ENCODE measurements around the gene CLGN. TPM values are rescaled to one million over a fixed set of nuclear protein-coding genes. Genes with fewer than 3 reads are reported as not detected.

The CLGN gene
- total and polyA plus RNA-seq, 2 of the 13 experiments (the other 11 are each of a cell fraction or from before 2014, with no cell fraction given) = 7.2 to 17.0 TPM

- FAIRE-seq (no peak), DNase-seq (ENCODE audit: low spot score) (no peak), ATAC-seq (no peak)
- Histone ChIP-seq H4K20me1 (ENCODE audit: insufficient read depth, low read length) (no peaks in the 10 kb centered on the region), H3K4me3 (replicated peaks in 1 of 3; ENCODE audit: insufficient read depth in 1 of 3, low read depth in 2 of 3, low read length in 3 of 3) (no peak overlapping the region), H3K9me3 (ENCODE audit: low read length) (no peaks in the 10 kb centered on the region), H3K36me3 (replicated peaks in 1 of 2; ENCODE audit: control insufficient read depth in 1 of 2, insufficient read depth in 2 of 2, low read length in 2 of 2) (peaks cover 0 to 6% of the 10 kb centered on the region in 2 experiments; a peak in 1 of 5 replicates), H3K9ac (ENCODE audit: insufficient read depth, low read depth, low read length) (no peak overlapping the region), H3K27ac (ENCODE audit: extremely low read length, insufficient read depth, low read length) (no peak overlapping the region), H3K79me2 (ENCODE audit: insufficient read depth, low read length) (no peaks in the 10 kb centered on the region), H2AFZ (ENCODE audit: low read length) (no peak overlapping the region), H3K4me1 (ENCODE audit: insufficient read depth, low read length) (no peaks in the 10 kb centered on the region), H3K27me3 (ENCODE audit: control insufficient read depth in 1 of 2, insufficient read depth in 2 of 2, low read length in 2 of 2) (no peaks in the 10 kb centered on the region), H3K4me2 (ENCODE audit: low read depth, low read length) (no peak overlapping the region)
- POLR2A ChIA-PET = no interaction called here
- TF ChIP-seq FLYWCH1 (CRISPR knock-in tag; IDR thresholded peaks at IDR 0.05) (no peak), MAFF (IDR thresholded peaks at IDR 0.05; ENCODE audit: low read depth, low read length) (peak; percentile 75), MAFK (conservative IDR thresholded peaks at IDR 0.05 in 1 of 2, IDR thresholded peaks at IDR 0.05 in 1 of 2; ENCODE audit: low read length in 2 of 2) (peak; percentile 69 to 83)
- intact Hi-C loops (cut with micrococcal nuclease; ENCODE audit: unreplicated experiment) = no loop called here
- 88% methylated on average over 2 of the region's 2 CpGs for WGBS (ENCODE audit: low lambda C conversion rate)
- no TSS peak for BruUV-seq (replicated peaks)
- in situ Hi-C loops (cut with HindIII; ENCODE audit: extremely low pct_ligation_motif_present, low pct_unique_long_range_greater_than_20kb) = no loop called here
- CTCF ChIA-PET (ENCODE audit: low intra/inter-chr PET ratio, low total read pairs) = no interaction called here
These were observed 27.3 kb downstream of the CLGN start for GRCh38 chr4:140400111-140400510.

GRCh38 chr4:140395668-140396067, 31.8 kb downstream of the CLGN start:
- Histone ChIP-seq H3K27me3 (ENCODE audit: control insufficient read depth in 1 of 2, insufficient read depth in 2 of 2, low read length in 2 of 2) (no peaks in the 10 kb centered on the region), H3K4me2 (ENCODE audit: low read depth, low read length) (no peak overlapping the region), H3K27ac (ENCODE audit: extremely low read length, insufficient read depth, low read length) (no peak overlapping the region), H3K9me3 (ENCODE audit: low read length) (no peaks in the 10 kb centered on the region), H3K4me1 (ENCODE audit: insufficient read depth, low read length) (no peaks in the 10 kb centered on the region), H2AFZ (ENCODE audit: low read length) (no peak overlapping the region), H4K20me1 (ENCODE audit: insufficient read depth, low read length) (no peaks in the 10 kb centered on the region), H3K4me3 (replicated peaks in 1 of 3; ENCODE audit: insufficient read depth in 1 of 3, low read depth in 2 of 3, low read length in 3 of 3) (no peak overlapping the region), H3K9ac (ENCODE audit: insufficient read depth, low read depth, low read length) (no peak overlapping the region), H3K36me3 (replicated peaks in 1 of 2; ENCODE audit: control insufficient read depth in 1 of 2, insufficient read depth in 2 of 2, low read length in 2 of 2) (peaks cover 0 to 2% of the 10 kb centered on the region in 2 experiments; a peak in 1 of 5 replicates), H3K79me2 (ENCODE audit: insufficient read depth, low read length) (no peaks in the 10 kb centered on the region)
- in situ Hi-C loops (cut with HindIII; ENCODE audit: extremely low pct_ligation_motif_present, low pct_unique_long_range_greater_than_20kb) (no loop called here), intact Hi-C loops (cut with micrococcal nuclease; ENCODE audit: unreplicated experiment) (no loop called here)
- TF ChIP-seq ERF (CRISPR knock-in tag; IDR thresholded peaks at IDR 0.05) = no peak
- TF ChIP-seq ATF5 (CRISPR knock-in tag; IDR thresholded peaks at IDR 0.05; ENCODE audit: low read depth) = no peak
- 93% methylated on average over 5 of the region's 5 CpGs for WGBS (ENCODE audit: low lambda C conversion rate)
- ChIA-PET CTCF (ENCODE audit: low intra/inter-chr PET ratio, low total read pairs) (no interaction called here), POLR2A (no interaction called here)
- no TSS peak for BruUV-seq (replicated peaks)
- no peak for ATAC-seq
- no peak for FAIRE-seq
- no peak for DNase-seq (ENCODE audit: low spot score)
